NCI-H526 treated with DMSO at 0.1 percent for 48 hours (cell line): Measurements from ENCODE around the gene CPNE5.
"Not testable (repeated sequence)": the region's sequence is repeated elsewhere in the genome, so short reads cannot be mapped to it uniquely, and the experiment has no call there.

Source experiments
- DNase-seq: peaks from one replicate; lab custom pipeline; 2025; lab: John Stamatoyannopoulos, UW

Gene CPNE5

GRCh38 chr6:36723992-36724391, 115.3 kb downstream of the CPNE5 start:
- DNase-seq: not testable (repeated sequence)

- DNase-seq: no peak
These were observed 116.4 kb downstream of the CPNE5 start for GRCh38 chr6:36722879-36723278.

DNA sequence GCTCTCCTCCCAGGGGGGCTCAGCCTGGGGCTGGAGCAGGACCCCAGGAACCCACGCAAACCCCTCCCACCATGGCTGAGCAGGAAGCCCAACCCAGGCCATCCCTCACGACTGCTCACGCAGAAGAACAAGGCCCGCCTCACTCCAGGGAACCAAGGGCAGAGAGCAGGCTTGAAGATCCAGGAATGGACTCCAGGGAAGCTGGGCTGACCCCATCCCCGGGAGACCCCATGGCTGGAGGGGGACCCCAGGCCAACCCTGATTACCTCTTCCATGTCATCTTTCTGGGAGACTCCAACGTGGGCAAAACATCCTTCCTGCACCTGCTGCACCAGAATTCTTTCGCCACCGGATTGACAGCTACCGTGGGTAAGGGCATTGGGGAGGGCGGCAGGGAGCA, 116.9 kb downstream of the CPNE5 start:
- DNase-seq: no peak

DNA sequence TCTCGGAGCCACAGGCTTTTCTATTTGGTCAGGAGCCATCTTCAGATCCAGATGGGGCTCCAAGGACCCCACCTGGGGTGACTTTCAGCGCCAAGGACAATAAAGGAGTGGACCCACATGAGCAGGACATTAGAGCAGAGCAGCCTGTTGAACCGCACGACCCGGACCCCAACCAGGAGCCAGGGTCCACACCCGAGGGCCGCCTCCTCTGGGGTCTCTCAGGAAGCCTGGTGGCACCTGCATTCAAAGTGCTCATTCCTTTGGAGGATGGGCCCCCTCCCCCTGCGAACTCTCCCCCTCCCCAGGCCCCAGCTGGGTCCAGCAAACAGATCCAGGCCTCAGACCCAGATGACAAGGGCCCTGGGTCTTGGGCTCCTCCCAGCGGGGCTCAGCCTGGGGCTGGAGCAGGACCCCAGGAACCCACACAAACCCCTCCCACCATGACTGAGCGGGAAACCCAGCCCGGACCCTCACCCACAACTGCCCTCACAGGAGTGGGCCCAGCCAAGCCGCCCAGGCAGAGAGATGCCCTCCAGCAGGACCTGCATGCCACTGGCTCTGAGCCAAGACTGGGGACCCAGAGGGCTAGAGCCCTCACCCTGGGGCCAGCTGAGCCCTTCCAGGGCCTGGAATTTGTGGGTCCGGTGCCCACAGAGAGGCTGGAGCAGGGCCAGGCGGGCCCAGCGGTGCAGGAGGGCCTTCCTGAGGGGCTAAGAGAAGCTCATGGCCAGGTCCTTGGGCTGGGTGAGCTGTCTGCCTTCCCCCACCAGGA, 117.7 kb downstream of the CPNE5 start:
- DNase-seq: no peak

- DNase-seq: no peak
These were observed 118.7 kb downstream of the CPNE5 start for GRCh38 chr6:36720251-36721141.

- DNase-seq: no peak
These were observed 120.1 kb downstream of the CPNE5 start for GRCh38 chr6:36719126-36719525.

DNA sequence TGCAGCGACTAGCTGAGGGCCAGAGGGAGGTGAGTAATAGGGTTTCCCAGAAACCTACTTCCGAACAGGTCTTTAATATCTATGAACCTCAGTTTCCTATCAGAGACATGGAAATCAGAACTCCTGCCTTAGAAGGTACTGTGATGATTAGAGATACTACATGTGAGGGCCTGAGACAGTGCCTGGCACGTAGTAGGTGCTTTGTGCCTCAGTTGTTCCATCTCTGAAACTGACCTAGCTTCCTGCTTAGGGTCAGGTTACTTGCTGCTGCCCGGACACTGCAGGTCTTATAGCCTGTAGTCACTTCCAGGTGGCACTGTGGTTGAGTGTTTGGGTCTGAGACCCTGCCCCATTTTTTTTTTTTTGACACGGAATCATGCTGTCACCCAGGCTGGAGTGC, 120.7 kb downstream of the CPNE5 start:
- DNase-seq: no peak

DNA sequence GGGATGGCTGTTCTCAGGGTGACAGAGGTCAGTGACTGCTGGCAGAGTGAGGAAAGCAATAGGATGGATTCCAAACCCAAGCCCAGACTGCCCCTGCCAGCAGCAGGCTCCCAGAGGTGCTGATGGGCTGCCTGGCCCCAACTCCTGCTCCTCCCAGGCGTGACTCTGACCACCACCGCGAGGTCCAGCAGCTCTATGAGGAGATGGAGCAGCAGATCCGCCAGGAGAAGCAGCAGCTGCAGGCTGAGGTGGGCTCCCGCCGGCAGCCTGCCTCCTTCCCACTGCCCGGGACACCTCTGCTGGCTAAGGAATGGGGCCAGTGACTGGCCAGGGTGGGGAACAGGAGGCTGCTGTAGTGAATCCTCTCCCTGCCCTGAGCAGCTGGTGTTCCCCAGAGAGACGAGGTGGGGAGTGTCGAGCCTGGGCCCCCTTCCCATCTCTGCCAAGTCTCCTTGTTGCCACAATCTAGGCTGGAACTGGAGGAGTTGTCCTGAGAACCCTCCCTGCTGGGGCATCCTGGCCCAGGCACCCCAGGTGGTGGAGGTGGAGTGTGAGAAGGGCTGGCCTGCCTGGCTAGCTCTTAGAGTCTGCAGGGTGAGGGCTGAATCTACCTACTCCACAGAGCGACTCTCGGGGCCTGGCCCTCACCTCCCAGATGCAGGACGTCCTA, 121.2 kb downstream of the CPNE5 start:
- no peak for DNase-seq

DNA sequence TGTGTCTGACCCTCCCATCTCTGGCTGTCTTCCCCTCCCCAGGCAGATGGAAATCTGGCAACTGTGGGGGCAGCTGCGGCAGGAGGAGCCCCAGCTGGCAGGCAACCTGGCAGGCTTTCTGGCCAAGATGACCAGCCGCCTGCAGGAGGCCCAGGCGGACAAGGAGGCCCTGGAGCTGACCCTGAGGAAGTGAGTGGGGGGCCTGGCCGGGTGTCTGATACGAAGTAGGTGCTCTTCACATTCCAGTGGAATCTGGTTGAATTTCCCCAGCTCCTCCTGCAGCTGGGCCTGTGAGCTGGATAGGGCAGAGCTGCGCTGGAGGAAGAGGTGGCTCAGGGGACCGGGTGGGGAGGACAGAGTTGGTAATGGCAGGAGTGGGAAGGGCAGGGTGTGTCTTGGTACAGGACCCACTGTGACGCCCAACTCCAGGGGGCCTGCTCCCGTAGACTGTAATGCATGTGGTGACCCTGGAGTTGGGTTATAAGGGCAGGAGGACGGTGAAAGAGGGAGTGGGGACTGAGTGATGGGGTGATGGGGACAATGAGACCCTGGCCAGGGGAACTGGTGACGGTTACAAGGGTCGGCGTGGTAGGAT, 121.9 kb downstream of the CPNE5 start:
- DNase-seq: no peak

DNA sequence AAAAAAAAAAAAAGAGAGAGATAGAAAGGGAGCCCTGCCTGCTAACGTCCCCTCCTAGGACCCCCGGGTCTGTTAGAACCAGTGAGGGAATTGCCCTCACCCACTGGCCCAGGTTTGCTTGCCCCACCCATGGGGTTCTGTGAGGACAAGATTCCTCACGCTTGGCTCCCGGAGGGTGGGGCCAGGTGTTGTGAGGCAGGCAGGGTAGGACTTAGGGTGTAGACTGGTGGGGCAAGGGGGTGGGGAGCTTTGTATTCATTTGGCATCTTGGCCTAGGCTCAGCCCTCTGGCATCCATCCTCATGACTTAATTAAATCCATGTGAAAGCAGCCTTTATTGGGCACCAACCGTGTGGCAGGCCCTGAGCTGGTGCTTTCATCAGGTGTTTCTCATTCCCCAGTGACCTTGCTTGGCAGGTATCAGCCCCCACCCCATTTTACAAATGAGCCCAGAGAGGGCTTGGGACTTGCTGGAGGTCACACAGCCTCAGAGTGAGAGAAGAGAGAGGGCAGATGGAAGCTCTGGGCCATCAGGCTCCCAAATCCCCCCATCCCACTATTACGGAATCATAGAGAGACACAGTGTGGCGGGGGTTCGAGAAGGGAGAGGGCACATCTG, 122.7 kb downstream of the CPNE5 start:
- DNase-seq: no peak

DNA sequence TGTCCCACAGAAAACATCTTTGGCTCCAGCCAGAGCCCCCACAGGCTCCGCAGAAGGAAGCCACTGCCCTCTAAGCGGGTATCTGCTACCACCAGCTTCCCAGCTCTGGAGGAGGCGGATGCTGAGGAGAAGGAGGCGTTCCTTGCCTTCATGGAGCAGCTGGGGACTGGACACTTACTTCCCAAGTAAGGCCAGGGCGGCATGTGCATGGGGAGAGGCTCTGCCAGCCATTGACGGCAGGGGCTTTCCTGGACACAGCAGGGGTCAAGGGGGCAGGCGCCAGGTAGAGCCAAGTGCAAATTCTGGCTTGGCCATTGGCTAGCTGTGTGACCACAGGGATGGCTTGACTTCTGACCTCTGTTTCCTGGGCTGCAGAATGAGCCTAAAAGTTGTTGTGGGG, 123.8 kb downstream of the CPNE5 start:
- DNase-seq: no peak

- DNase-seq: no peak
These were observed 124.7 kb downstream of the CPNE5 start for GRCh38 chr6:36714511-36714910.

- DNase-seq: no peak
These were observed 125.4 kb downstream of the CPNE5 start for GRCh38 chr6:36713846-36714245.

DNA sequence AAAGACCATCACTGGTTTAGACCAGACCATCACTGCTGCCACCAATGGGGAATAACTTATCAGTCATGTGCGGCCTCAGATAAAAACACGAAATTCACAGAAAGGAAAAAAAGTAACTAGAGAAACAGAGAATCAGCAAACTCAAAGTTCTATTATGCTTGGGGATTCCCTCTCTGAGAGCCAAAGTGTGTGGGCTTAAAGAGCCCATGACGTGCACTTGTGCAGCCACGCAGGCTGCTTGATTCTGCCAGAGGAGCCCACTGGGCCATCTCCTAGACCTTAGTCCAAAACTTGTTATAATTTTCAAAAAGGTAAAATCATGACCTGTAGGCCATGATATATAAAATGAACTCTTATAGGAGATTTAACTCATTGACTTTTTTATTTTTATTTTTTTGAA, 126.4 kb downstream of the CPNE5 start:
- no peak for DNase-seq

DNA sequence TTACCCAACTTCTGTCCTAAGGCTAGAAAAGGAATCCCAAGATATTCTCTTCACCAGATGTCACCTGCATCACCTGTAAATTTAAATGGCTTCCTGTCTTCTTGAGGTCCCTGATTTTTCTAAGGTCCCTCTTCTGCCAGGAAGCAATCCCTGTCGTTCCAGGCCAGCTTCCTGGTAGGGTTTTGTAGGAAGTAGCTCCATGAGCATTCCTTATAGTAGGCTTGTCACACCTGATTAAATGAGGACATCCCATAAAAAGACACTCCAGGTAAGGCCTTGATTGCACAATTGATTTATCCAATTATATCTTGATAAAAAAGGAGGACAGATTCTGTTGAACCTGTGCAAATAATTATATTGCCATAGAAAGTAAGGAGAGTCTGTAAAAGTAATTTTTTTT, 132.9 kb downstream of the CPNE5 start:
- no peak for DNase-seq

- not testable (repeated sequence) for DNase-seq
These were observed 134.2 kb downstream of the CPNE5 start for GRCh38 chr6:36704961-36705577.

GRCh38 chr6:36703982-36704381, 135.3 kb downstream of the CPNE5 start:
- DNase-seq: no peak

DNA sequence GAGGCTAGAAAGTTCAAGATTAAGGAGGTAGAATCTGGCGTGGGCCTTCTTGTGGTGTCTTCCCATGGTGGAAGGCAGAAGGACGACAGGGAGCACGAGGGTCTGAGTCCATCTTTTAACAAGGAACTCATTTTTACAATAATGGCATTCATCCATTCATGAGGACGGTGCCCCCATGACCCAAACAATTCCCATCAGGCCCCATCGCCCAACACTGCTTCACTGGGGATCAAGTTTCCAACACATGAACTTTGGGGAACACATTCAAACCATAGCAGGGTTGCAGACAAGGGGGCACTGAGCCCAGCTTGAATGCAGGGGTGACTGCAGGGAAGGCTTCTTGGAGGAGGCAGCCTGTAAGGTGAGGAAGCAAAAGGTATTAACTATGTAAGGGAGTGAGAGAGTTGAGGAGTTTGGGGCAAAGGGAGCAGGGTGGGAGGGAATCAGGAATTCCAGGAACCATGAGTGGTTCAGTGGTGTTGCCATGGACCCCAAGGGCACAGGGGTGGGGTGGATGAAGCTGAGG, 136.1 kb downstream of the CPNE5 start:
- no peak for DNase-seq

GRCh38 chr6:36702656-36703055, 136.6 kb downstream of the CPNE5 start:
- no peak for DNase-seq

DNA sequence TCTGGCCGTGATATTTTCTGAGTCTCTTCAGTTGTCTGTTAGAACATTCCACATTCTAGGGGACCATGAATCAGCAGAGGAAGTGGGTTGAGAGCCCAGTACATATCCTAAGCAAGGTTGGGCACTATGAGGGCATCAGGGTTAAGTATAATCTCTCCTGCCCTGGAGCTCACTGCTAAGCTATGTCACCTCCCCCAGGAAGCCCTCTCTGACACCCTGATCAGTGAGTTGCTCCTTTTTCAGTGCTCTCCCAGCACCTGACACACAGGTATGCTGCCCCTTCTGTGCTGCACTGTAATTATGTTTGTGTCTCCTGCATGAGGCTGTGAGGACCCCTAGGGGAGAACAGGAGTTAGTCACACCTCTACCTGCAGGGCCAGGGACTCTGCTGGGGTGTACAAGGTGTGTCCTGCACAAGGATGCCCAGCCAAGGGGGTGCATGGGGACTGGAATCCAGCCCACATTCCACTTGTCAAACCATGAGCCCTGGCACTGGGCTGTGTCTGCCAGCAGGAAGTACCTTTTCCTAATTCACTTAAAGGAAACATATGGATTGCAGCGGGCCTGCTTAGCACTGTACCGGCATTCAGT, 137.7 kb downstream of the CPNE5 start:
- peak; percentile 9 for DNase-seq

- DNase-seq: no peak
These were observed 138.4 kb downstream of the CPNE5 start for GRCh38 chr6:36700831-36701230.
